GM10248 (cell line): Measurements from ENCODE around the gene PPP4R1.

Experiments used
- CTCF ChIA-PET: fragments of 300-600 bp; sonication (Branson Sonifier 250); formaldehyde crosslinking; extraction: SDS; loops from one replicate; lab custom pipeline; 2021; ENCODE audit warnings: antibody characterized with exemption; lab: Yijun Ruan, JAX
- POLR2A ChIA-PET: fragments of 350-650 bp; sonication (Branson Sonifier 250); formaldehyde crosslinking; extraction: SDS; loops from one replicate; lab custom pipeline; 2020; ENCODE audit warnings: antibody characterized with exemption; lab: Yijun Ruan, JAX
- DNase-seq: peaks from one replicate; pipeline ENCODE4 v3.0.0; 2012; ENCODE audit errors: extremely low spot score
- CTCF ChIP-seq: IDR thresholded peaks from 2 replicates; pipeline ENCODE4 v1.5.1; 2012; ENCODE audit warnings: mild to moderate bottlenecking, low read depth; ENCODE audit errors: extremely low read depth, missing control alignments, control extremely low read depth

Gene PPP4R1

GRCh38 chr18:9531791-9532410 lies 82.5 kb downstream of the PPP4R1 start:
- no peak for TF ChIP-seq CTCF
- DNase-seq: no peak
- CTCF ChIA-PET: interaction anchor here (1.0 to 1.5 kb wide), 3 partner anchors 12 to 18 kb away, joined by 3 to 4 read pairs (median 4); no protein-coding TSS in a partner anchor
- POLR2A ChIA-PET: no interaction called here

GRCh38 chr18:9530226-9531009 lies 83.9 kb downstream of the PPP4R1 start:
- ChIA-PET CTCF (interaction anchor here (1.0 to 2.8 kb wide), 2 partner anchors 14 to 16 kb away, joined by 3 to 13 read pairs; no protein-coding TSS in a partner anchor), POLR2A (no interaction called here)
- no peak for TF ChIP-seq CTCF
- DNase-seq: no peak

- ChIA-PET CTCF (interaction anchor here (2.3 kb wide), 1 partner anchor 10 kb away, joined by 10 read pairs; no protein-coding TSS in a partner anchor), POLR2A (no interaction called here)
- TF ChIP-seq CTCF: no peak
- DNase-seq: no peak
These were observed 87.9 kb downstream of the PPP4R1 start for GRCh38 chr18:9526458-9526857.

- no peak for TF ChIP-seq CTCF
- ChIA-PET CTCF (interaction anchor here (1.2 kb wide), 1 partner anchor 23 kb away, joined by 3 read pairs; no protein-coding TSS in a partner anchor), POLR2A (no interaction called here)
- no peak for DNase-seq
These were observed 91.4 kb downstream of the PPP4R1 start for GRCh38 chr18:9522952-9523351.

GRCh38 chr18:9521770-9522169 lies 92.6 kb downstream of the PPP4R1 start:
- ChIA-PET POLR2A (no interaction called here), CTCF (interaction anchor here (0.6 to 1.2 kb wide), 3 partner anchors 15 to 450 kb away, joined by 3 read pairs; no protein-coding TSS in a partner anchor)
- TF ChIP-seq CTCF: no peak
- DNase-seq: no peak

- no peak for TF ChIP-seq CTCF
- POLR2A ChIA-PET: no interaction called here
- DNase-seq: no peak
- CTCF ChIA-PET: interaction anchor here (1.0 to 1.7 kb wide), 3 partner anchors 8 to 449 kb away, joined by 3 to 4 read pairs (median 4); no protein-coding TSS in a partner anchor
These were observed 93.7 kb downstream of the PPP4R1 start for GRCh38 chr18:9520666-9521065.
